Activated CD4-positive, alpha-beta T cell treated with anti-CD3 and anti-CD28 coated beads for 36 hours (primary cell): Measurements from ENCODE around the gene MAGEA8. TPM values are rescaled to one million over a fixed set of nuclear protein-coding genes. Genes with fewer than 3 reads are reported as not detected.
"Not testable (repeated sequence)": the region's sequence is repeated elsewhere in the genome, so short reads cannot be mapped to it uniquely, and the experiment has no call there.

ENCODE experiments used
- ATAC-seq: fragments of 200-7000 bp; cut with Tn5 transposase; one replicate; pipeline ENCODE4 v1.10.0; 2021; ENCODE audit warnings: mild to moderate bottlenecking, moderate library complexity
- CTCF ChIA-PET: fragments of 350-600 bp; sonication (Branson Sonifier 250); formaldehyde crosslinking; loops from one replicate; lab custom pipeline; 2021; ENCODE audit warnings: antibody characterized with exemption; lab: Charles Lee
- POLR2A ChIA-PET: fragments of 350-600 bp; sonication (Branson Sonifier 250); formaldehyde crosslinking; loops from one replicate; lab custom pipeline; 2021; ENCODE audit warnings: antibody characterized with exemption, inconsistent platforms; lab: Charles Lee
- DNase-seq: peaks from one replicate; pipeline ENCODE4 v3.0.0-alpha.2; 2020
- H3K27ac Mint-ChIP-seq: one replicate; pipeline ENCODE4 v1.8.0; 2021; ENCODE audit warnings: mixed read lengths
- H3K27me3 Mint-ChIP-seq: one replicate; pipeline ENCODE4 v1.8.0; 2021; ENCODE audit warnings: mixed read lengths
- H3K36me3 Mint-ChIP-seq: one replicate; pipeline ENCODE4 v1.8.0; 2021; ENCODE audit warnings: low read depth, mixed read lengths
- H3K4me1 Mint-ChIP-seq: one replicate; pipeline ENCODE4 v1.8.0; 2021; ENCODE audit warnings: mixed read lengths
- H3K4me3 Mint-ChIP-seq: one replicate; pipeline ENCODE4 v1.8.0; 2021; ENCODE audit warnings: mild to moderate bottlenecking, moderate library complexity, mixed read lengths
- H3K9me3 Mint-ChIP-seq: one replicate; pipeline ENCODE4 v1.8.0; 2021; ENCODE audit warnings: low read depth, mixed read lengths
- intact Hi-C, 2 experiments: fragments of 100-400 bp; cut with DNase I in 1 of 2; cut with micrococcal nuclease in 1 of 2; formaldehyde crosslinking; loops; one replicate each; pipeline versions ENCODE4 v1.14.2 to v1.15.1; 2022 to 2024; cut with DNase I, micrococcal nuclease
- total RNA-seq, 2 experiments: library from RNA; stranded (reverse); gene quantifications; one replicate each; pipeline ENCODE4 v1.2.3, GENCODE V29; 2021

The MAGEA8 gene
- total RNA-seq, 2 experiments from 2014 or later = not detected

GRCh38 chrX:149931355-149931754, 50.4 kb downstream of the MAGEA8 start:
- POLR2A ChIA-PET, H3K4me1 Mint-ChIP-seq, H3K9me3 Mint-ChIP-seq, H3K27me3 Mint-ChIP-seq, H3K27ac Mint-ChIP-seq, H3K4me3 Mint-ChIP-seq, H3K36me3 Mint-ChIP-seq, DNase-seq, ATAC-seq, CTCF ChIA-PET, intact Hi-C loops: not testable (repeated sequence)

- POLR2A ChIA-PET, CTCF ChIA-PET: not testable (repeated sequence)
Measured at GRCh38 chrX:149932150-149932549, 51.2 kb downstream of the MAGEA8 start.

DNA sequence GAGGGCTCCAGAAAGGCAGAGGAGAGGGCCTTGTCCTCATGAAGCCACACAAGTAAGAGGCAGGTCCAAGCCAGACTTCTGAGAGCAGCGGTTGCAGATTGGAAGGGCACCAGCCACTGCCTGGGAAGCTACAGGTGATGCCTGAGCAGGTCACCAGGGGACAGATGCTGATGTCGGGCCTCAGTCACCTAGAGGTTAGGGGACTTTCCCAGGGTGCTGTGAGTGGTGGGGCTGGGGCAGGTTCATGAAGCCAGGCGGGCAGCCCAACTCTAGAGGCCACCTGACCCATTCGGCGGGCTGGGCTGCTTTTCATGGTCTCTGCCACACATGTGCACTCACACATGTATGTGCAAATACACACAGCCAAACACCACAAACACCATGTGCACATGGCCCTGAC, 52.0 kb downstream of the MAGEA8 start:
- H3K4me1 Mint-ChIP-seq, DNase-seq, CTCF ChIA-PET, H3K27me3 Mint-ChIP-seq, H3K36me3 Mint-ChIP-seq, H3K27ac Mint-ChIP-seq, ATAC-seq, POLR2A ChIA-PET, H3K4me3 Mint-ChIP-seq, intact Hi-C loops, H3K9me3 Mint-ChIP-seq: not testable (repeated sequence)

More at GRCh38 chrX:149932150-149932549, 51.2 kb downstream of the MAGEA8 start:
- H3K27me3 Mint-ChIP-seq, H3K36me3 Mint-ChIP-seq, H3K4me1 Mint-ChIP-seq, DNase-seq, H3K4me3 Mint-ChIP-seq, intact Hi-C loops, ATAC-seq, H3K27ac Mint-ChIP-seq, H3K9me3 Mint-ChIP-seq: not testable (repeated sequence)

GRCh38 chrX:149933547-149933946, 52.6 kb downstream of the MAGEA8 start:
- H3K27me3 Mint-ChIP-seq, POLR2A ChIA-PET, H3K27ac Mint-ChIP-seq, H3K9me3 Mint-ChIP-seq, intact Hi-C loops, ATAC-seq, CTCF ChIA-PET, H3K4me1 Mint-ChIP-seq, H3K36me3 Mint-ChIP-seq, H3K4me3 Mint-ChIP-seq, DNase-seq: not testable (repeated sequence)

Other genes starting within 250 kb of the MAGEA8 start
- gene TMEM185A, start 249.4 kb upstream of the MAGEA8 start, total RNA-seq = 10 to 100 TPM; 10.2 to 14.4 TPM
- gene MAGEA11, start 169.1 kb upstream of the MAGEA8 start, total RNA-seq = not detected
- gene HSFX1, start 107.1 kb upstream of the MAGEA8 start, total RNA-seq = under 1 TPM; 0.25 to 0.47 TPM
- gene MAGEA9, start 99.3 kb upstream of the MAGEA8 start, total RNA-seq = not detected
- not detected for gene HSFX4, start 48.4 kb downstream of the MAGEA8 start, total RNA-seq
- 10 to 100 TPM; 11.5 to 27.7 TPM for gene EOLA2, start 57.3 kb downstream of the MAGEA8 start, total RNA-seq